GM23248 (cell line): ENCODE results near the gene L1CAM. TPM values are rescaled to one million over a fixed set of nuclear protein-coding genes. Genes with fewer than 3 reads are reported as not detected.

Experiments
- DNase-seq: peaks from one replicate; pipeline ENCODE4 v3.0.0-alpha.2; 2015
- H2AFZ ChIP-seq: fragments of 200-600 bp; sonication (generic); 2 replicates; pipeline ENCODE4 v1.6.1; 2016; ENCODE audit warnings: antibody characterized with exemption
- H3F3A ChIP-seq: fragments of 200-600 bp; sonication (generic); 2 replicates; pipeline ENCODE4 v1.6.1; 2016; ENCODE audit warnings: mild to moderate bottlenecking, antibody characterized with exemption, mixed run types; ENCODE audit not compliant: insufficient read depth
- H3K27ac ChIP-seq: fragments of 200-600 bp; sonication (generic); 2 replicates; pipeline ENCODE4 v1.5.1; 2016; ENCODE audit warnings: mild to moderate bottlenecking
- H3K27me3 ChIP-seq: fragments of 200-600 bp; sonication (generic); replicated peaks from 2 replicates; pipeline ENCODE4 v1.6.1; 2016; ENCODE audit warnings: mild to moderate bottlenecking; ENCODE audit not compliant: insufficient read depth
- H3K36me3 ChIP-seq: fragments of 200-600 bp; sonication (generic); 2 replicates; pipeline ENCODE4 v1.6.1; 2016; ENCODE audit warnings: low read depth, mild to moderate bottlenecking
- H3K4me1 ChIP-seq: fragments of 200-600 bp; sonication (generic); 2 replicates; pipeline ENCODE4 v1.6.1; 2016; ENCODE audit warnings: mild to moderate bottlenecking; ENCODE audit not compliant: insufficient read depth
- H3K4me2 ChIP-seq: fragments of 200-600 bp; sonication (generic); one replicate; pipeline ENCODE4 v1.6.1; 2016; ENCODE audit warnings: mild to moderate bottlenecking; ENCODE audit not compliant: unreplicated experiment
- H3K4me3 ChIP-seq: fragments of 200-600 bp; sonication (generic); 2 replicates; pipeline ENCODE4 v1.5.1; 2016; ENCODE audit warnings: mild to moderate bottlenecking
- H3K79me2 ChIP-seq: fragments of 200-600 bp; sonication (generic); 2 replicates; pipeline ENCODE4 v1.6.1; 2016; ENCODE audit warnings: mild to moderate bottlenecking; ENCODE audit not compliant: insufficient read depth
- H3K9ac ChIP-seq: fragments of 200-600 bp; sonication (generic); 2 replicates; pipeline ENCODE4 v1.6.1; 2016; ENCODE audit warnings: mild to moderate bottlenecking
- H3K9me2 ChIP-seq: fragments of 200-600 bp; sonication (generic); 2 replicates; pipeline ENCODE4 v1.6.1; 2016; ENCODE audit warnings: mixed run types, mild to moderate bottlenecking, moderate library complexity; ENCODE audit not compliant: insufficient read depth
- H3K9me3 ChIP-seq: fragments of 200-600 bp; sonication (generic); one replicate; pipeline ENCODE4 v1.6.1; 2017; ENCODE audit warnings: low read depth
- H4K20me1 ChIP-seq: fragments of 200-600 bp; sonication (generic); 2 replicates; pipeline ENCODE4 v1.6.0; 2016; ENCODE audit not compliant: insufficient read depth
- EZH2 ChIP-seq: fragments of 200-600 bp; sonication (generic); IDR thresholded peaks from 2 replicates; pipeline ENCODE4 v1.6.1; 2018; ENCODE audit warnings: antibody characterized with exemption, mild to moderate bottlenecking; ENCODE audit not compliant: insufficient read depth, poor library complexity, severe bottlenecking
- EZH2phosphoT487 ChIP-seq: fragments of 200-600 bp; sonication (generic); IDR thresholded peaks from 2 replicates; pipeline ENCODE4 v1.6.1; 2018; ENCODE audit warnings: antibody characterized with exemption, moderate library complexity, mild to moderate bottlenecking, low read depth; ENCODE audit not compliant: insufficient read depth
- WGBS, 2 experiments: methylation state at CpG; one replicate each; pipeline ENCODE4 v1.1.6; 2015 to 2017; ENCODE audit warnings: low lambda C conversion rate in 2 of 2, low coverage in 1 of 2; ENCODE audit errors: missing lambda C conversion rate in 2 of 2; 5-methylcytosine and 5-hydroxymethylcytosine counted together
- in situ Hi-C: fragments of 300-500 bp; cut with MboI; formaldehyde crosslinking; loops from 2 replicates; pipeline ENCODE4 v1.15.0; 2020
- polyA plus RNA-seq: library from polyadenylated mRNA; unstranded; fragments of >200 nt; fragmentation: Nextera tagmentation; extraction: Ambion mirVana; gene quantifications from 2 replicates; pipeline ENCODE4 v1.2.1, GENCODE V29; 2016
- total RNA-seq: library from RNA; depleted of rRNA; stranded (reverse); fragments of >200 nt; shearing (Covaris generic); gene quantifications from 2 replicates; pipeline ENCODE4 v1.2.3, GENCODE V29; 2014

The L1CAM gene
- total and polyA plus RNA-seq, 2 experiments from 2014 or later, result 0.38 to 1.9 TPM

DNA sequence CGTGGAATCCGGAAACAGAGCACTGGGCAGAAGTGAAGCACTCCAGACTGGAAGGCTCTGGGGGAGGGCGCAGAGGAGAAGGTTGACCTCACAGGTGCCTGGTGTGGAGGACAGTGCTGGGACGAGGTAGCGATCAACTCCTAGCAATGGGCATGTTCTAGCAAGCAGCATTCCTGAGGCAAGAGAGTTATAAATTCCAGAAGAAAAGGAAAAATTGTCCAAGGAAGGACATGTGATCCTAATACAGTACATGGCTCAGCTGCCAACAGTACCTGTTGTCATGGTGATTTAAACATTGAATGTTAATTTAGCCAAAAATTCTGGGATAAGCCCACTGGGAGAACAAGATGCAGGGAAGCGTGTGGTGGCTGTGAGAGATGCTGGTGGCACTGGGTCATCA, 31.9 kb upstream of the L1CAM start:
- H3K36me3 ChIP-seq, result no peaks in the 10 kb centered on the region
- no peak overlapping the region for H3K4me3 ChIP-seq
- no peak for DNase-seq
- no peaks in the 10 kb centered on the region for H3K9me3 ChIP-seq
- no peak overlapping the region for H3K27ac ChIP-seq
- in situ Hi-C loops, result no loop called here
- no peak overlapping the region for H3K9ac ChIP-seq
- no peak for TF ChIP-seq EZH2phosphoT487
- TF ChIP-seq EZH2, result no peak
- H2AFZ ChIP-seq, result no peak overlapping the region
- H3K4me1 ChIP-seq, result no peaks in the 10 kb centered on the region
- no peaks in the 10 kb centered on the region for H3K27me3 ChIP-seq
- H3F3A ChIP-seq, result no peaks in the 10 kb centered on the region
- H3K9me2 ChIP-seq, result no peaks in the 10 kb centered on the region
- H4K20me1 ChIP-seq, result no peaks in the 10 kb centered on the region
- WGBS, 2 experiments, result 58 to 68% methylated on average over 6 of the region's 6 CpGs
- H3K79me2 ChIP-seq, result no peaks in the 10 kb centered on the region
- H3K4me2 ChIP-seq, result no peak overlapping the region

DNA sequence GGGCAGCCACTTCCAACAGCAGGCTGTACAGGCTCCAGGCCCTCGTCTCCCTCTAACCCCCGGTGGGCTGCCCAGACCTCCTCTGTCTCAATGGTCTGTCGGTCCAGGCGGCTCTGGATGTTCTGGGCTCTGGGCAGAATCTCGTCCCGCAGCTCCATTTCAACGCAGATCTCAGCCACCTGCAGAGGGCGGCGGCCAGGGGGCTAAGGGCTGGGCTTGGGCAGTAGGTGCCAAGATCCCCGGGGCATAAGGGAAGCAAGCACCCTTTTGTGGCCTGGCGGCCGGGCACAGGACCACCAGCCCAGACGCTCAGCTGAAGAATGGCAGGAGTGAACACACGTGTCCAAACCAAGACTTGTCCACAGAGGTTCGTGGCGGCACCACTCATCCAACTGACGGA, 27.7 kb upstream of the L1CAM start:
- in situ Hi-C loops, result no loop called here
- Histone ChIP-seq H3K9me3 (no peaks in the 10 kb centered on the region), H3F3A (no peaks in the 10 kb centered on the region), H3K36me3 (no peaks in the 10 kb centered on the region), H3K4me2 (no peak overlapping the region), H3K9me2 (no peaks in the 10 kb centered on the region), H4K20me1 (no peaks in the 10 kb centered on the region), H3K4me1 (no peaks in the 10 kb centered on the region), H3K27ac (no peak overlapping the region), H2AFZ (no peak overlapping the region), H3K4me3 (no peak overlapping the region), H3K27me3 (no peaks in the 10 kb centered on the region), H3K9ac (no peak overlapping the region), H3K79me2 (no peaks in the 10 kb centered on the region)
- no peak for TF ChIP-seq EZH2
- TF ChIP-seq EZH2phosphoT487, result no peak
- WGBS, 2 experiments, result 69 to 75% methylated on average over 12 to 14 of the region's 17 CpGs
- no peak for DNase-seq

DNA sequence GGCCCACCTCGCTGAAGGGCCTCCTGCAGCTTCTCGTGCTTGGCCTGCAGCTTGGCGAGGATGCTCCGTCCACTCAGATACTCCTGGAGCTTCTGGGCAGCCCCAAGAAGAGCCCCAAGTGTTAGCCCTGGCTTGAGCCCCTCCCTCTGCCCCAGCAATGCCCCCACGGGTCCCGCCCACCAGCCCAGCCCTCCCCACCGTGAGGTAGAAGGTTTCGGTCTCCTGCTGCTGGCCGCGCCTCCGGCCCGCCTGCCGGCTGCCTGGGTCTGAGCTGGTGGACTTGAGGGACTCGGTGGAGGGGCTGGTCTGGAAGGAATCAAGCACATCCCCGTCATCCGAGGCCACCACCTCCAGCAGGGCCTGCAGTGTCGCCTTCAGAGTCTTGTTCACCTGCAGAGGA, 27.2 kb upstream of the L1CAM start:
- Histone ChIP-seq H3K9me2 (no peaks in the 10 kb centered on the region), H3F3A (no peaks in the 10 kb centered on the region), H3K9me3 (no peaks in the 10 kb centered on the region), H3K27ac (no peak overlapping the region), H4K20me1 (no peaks in the 10 kb centered on the region), H3K4me1 (no peaks in the 10 kb centered on the region), H3K79me2 (no peaks in the 10 kb centered on the region), H3K36me3 (no peaks in the 10 kb centered on the region), H3K4me3 (no peak overlapping the region), H3K4me2 (no peak overlapping the region), H3K27me3 (no peaks in the 10 kb centered on the region), H3K9ac (no peak overlapping the region), H2AFZ (no peak overlapping the region)
- DNase-seq, result no peak
- WGBS, 2 experiments, result 0 to 49% methylated on average over 2 to 8 of the region's 17 CpGs
- in situ Hi-C loops, result no loop called here
- TF ChIP-seq EZH2, result no peak
- no peak for TF ChIP-seq EZH2phosphoT487

DNA sequence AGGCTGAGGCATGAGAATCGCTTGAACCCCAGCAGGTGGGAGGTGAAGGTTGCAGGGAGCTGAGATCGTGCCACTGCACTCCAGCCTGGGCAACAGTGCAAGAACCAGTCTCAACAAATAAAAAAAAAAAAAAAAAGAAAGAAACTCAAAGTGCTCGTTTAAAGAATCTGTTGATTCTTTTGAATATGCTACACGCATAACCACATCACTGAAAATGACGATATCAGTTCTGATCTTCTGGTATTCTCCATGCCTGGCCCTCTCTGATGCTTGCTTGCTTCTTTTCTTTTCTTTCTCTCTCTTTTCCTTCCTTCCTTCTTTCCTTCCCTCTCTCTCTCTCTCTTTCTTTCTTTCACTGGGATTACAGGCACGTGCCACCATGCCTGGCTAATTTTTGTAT, 25.8 kb upstream of the L1CAM start:
- H3K4me3 ChIP-seq, result no peak overlapping the region
- H3K9ac ChIP-seq, result no peak overlapping the region
- no peak overlapping the region for H2AFZ ChIP-seq
- TF ChIP-seq EZH2 (no peak), EZH2phosphoT487 (no peak)
- no peaks in the 10 kb centered on the region for H3F3A ChIP-seq
- no peak overlapping the region for H3K4me2 ChIP-seq
- H3K9me3 ChIP-seq, result no peaks in the 10 kb centered on the region
- no peaks in the 10 kb centered on the region for H4K20me1 ChIP-seq
- WGBS, 2 experiments, result 50 to 56% methylated on average over 5 to 6 of the region's 6 CpGs
- H3K4me1 ChIP-seq, result no peaks in the 10 kb centered on the region
- no peak overlapping the region for H3K27ac ChIP-seq
- no peaks in the 10 kb centered on the region for H3K36me3 ChIP-seq
- no peaks in the 10 kb centered on the region for H3K9me2 ChIP-seq
- DNase-seq, result no peak
- in situ Hi-C loops, result no loop called here
- H3K79me2 ChIP-seq, result no peaks in the 10 kb centered on the region
- H3K27me3 ChIP-seq, result no peaks in the 10 kb centered on the region

DNA sequence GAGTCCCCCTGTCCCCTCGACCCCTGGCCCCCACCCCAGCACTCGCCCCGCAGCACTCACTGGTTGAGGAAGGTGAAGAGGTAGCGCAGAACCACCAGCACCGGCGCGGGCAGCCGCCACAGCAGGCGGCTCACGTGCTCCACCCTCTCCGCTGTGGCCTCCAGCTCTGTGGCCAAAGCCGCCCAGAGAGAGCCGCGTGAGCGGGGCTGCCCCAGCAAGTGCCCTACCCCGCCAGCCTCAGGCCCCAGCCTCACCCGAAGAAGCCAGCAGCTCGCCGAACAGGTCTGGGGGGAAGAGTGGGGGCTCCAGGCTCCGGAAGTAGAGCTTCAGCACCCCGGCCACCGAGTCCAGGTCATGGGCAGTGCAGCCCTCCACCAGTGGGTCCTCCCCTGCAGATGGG, 24.5 kb upstream of the L1CAM start:
- Histone ChIP-seq H3K27ac (no peak overlapping the region), H3K9me2 (no peaks in the 10 kb centered on the region), H3K9me3 (no peaks in the 10 kb centered on the region), H3K4me1 (no peaks in the 10 kb centered on the region), H3K27me3 (no peaks in the 10 kb centered on the region), H3F3A (no peaks in the 10 kb centered on the region), H3K4me2 (no peak overlapping the region), H2AFZ (no peak overlapping the region), H3K9ac (no peak overlapping the region), H3K79me2 (no peaks in the 10 kb centered on the region), H4K20me1 (no peaks in the 10 kb centered on the region), H3K4me3 (no peak overlapping the region), H3K36me3 (no peaks in the 10 kb centered on the region)
- 76 to 77% methylated on average over 6 to 15 of the region's 22 CpGs for WGBS, 2 experiments
- in situ Hi-C loops, result no loop called here
- DNase-seq, result no peak
- no peak for TF ChIP-seq EZH2phosphoT487
- no peak for TF ChIP-seq EZH2
